Activated CD8-positive, alpha-beta memory T cell treated with anti-CD3 and anti-CD28 coated beads for 48 hours (primary cell): ENCODE results near the gene RCOR3.
"Not testable (repeated sequence)": the region's sequence is repeated elsewhere in the genome, so short reads cannot be mapped to it uniquely, and the experiment has no call there.

Experiments used
- DNase-seq, 3 experiments: peaks; one replicate each; pipeline ENCODE4 v3.0.0-alpha.2; 2020; ENCODE audit warnings: low read depth in 2 of 3, low spot score in 2 of 3

Gene RCOR3

DNA sequence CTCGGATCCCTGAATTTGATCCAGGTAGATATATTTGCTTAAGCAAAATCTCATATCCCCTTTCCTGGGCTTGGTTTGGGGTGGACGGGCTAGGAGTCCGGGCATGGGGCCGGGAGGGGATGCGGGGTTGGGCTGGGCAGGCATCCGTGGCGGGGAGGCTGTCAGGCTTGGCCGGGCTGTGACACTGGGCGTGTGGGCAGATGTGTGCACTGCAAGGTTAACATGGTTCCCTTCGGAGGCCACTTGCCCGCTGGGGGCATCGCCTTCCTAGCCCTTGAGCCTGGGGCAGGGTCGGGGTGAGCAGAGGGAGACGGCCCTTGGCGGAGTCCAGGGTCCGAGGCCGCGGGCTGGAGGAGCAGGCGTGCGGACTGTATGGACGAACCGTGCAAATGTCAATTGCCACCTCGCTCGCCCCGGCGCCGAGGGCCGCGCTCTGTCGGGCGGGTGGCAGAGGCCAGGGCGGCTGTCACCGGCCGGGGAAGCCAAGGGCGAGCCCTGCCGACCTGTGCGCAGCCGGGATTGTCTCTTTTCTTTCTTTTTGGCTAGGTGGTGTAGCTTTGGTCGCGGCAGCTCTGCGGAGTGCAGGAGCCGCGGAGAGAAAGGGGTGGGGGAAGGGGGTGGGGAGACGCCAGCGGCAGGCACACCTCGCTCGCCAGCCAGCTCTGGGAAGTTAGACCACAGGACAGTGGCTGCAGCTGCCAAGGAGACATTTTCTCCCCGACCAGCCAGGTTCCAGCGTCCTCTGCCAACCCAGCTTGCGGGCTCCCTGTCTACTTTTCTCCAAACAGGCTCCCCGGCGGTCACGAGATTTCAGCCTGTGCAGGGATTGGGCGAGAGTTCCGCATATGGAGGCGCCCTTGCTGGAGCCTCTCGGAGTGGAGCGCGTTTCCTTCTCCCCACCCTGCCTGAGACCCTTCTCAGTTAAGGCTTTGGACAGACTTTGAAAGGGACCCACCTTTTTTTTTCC, 1.3 kb downstream of the RCOR3 start:
- DNase-seq = peak; percentile 40 to 44 (median 42)

- DNase-seq = no peak
Measured at GRCh38 chr1:211261229-211261628, 2.1 kb downstream of the RCOR3 start.

DNA sequence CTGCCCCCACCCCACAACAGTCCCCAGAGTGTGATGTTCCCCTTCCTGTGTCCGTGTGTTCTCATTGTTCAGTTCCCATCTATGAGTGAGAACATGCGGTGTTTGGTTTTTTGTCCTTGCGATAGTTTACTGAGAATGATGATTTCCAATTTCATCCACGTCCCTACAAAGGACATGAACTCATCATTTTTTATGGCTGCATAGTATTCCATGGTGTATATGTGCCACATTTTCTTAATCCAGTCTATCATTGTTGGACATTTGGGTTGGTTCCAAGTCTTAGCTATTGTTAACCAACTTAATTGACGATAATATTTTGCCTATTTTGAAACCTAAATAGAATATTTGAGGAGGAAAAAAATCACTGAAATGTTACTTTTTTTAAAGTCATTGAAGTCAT, 3.9 kb downstream of the RCOR3 start:
- not testable (repeated sequence) for DNase-seq

DNA sequence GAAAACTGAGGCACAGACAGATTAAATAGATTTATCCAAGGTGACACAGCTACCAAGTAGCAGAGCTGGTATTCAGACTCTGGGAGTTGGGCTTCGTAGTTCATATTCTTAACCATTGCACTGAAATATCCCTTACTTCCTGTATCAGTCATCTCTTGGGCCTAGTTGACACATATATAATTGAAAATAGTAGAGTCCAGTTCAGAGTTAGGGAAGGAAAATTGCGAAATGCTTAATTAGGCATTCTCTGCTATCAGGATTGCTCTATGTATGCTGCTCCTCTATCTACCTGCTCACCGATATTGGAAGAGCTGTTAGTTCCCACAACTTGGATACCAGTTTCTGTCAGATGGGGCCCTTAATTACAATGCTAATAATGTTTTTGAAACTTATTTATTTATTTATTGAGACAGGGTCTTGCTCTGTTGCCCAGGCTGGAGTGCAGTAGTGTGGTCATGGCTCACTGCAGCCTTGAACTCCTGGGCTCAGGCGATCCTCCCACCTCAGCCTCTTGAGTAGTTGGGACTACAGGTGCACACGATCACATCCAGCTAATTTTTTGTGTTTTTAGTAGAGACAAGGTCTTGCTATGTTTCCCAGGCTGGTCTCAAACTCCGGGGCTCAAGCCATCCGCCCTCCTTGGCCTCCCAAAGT, 8.2 kb downstream of the RCOR3 start:
- DNase-seq = no peak

DNA sequence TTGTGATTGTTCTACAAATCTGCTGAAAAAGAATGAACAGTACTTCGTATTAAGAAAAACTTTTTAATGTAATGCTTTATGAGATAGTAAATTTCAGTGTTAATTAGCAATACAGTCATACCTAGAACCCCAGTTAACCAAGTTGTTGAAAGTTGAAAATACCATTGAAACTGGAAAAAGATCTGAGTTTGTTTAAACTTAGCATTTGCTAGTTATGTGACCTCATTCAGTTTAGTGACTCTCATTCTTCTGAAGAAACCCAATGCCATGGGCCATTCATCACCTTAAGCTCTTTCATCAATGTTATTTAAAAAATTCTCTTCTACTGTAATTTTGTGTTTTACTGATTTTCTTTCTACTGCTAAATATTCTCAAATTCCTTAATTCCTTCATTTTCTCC, 20.2 kb downstream of the RCOR3 start:
- no peak for DNase-seq

DNA sequence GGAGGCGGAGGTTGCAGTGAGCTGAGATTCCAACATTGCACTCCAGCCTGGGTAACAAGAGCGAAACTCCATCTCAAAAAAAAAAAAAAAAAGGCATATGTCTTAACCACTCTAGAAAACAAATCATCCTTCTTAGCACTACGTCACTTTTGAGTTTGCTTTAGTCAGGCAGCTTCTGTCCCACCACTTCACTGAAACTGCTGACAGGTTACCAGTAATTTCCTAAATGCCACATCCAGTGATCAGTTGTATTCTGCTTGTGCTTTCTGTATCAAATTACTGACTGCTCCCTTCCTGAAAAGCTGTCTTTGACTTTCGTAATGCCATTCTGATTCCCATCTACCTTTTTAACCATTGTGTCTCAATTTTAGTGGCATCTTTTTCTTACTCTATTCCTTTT, 21.7 kb downstream of the RCOR3 start:
- DNase-seq = no peak

- DNase-seq = no peak
Measured at GRCh38 chr1:211281320-211282022, 22.3 kb downstream of the RCOR3 start.

DNA sequence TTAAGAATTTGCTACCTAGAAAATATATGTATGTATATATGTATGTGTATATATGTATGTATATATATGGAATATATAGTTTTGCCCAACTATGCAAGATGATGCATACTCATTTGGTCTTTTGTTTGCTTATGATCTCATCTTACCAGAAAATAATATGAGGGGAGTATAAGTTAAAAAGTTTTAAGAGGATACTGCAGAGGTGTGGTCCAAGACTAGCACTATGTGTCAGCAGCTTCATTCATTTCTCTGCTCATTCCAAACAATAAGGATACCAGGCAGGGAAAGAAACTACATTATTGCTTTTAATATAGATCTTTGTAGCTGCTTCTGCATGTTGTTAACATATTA, 22.8 kb downstream of the RCOR3 start:
- DNase-seq = no peak

GRCh38 chr1:211285196-211285595, 26.0 kb downstream of the RCOR3 start:
- DNase-seq = no peak

DNA sequence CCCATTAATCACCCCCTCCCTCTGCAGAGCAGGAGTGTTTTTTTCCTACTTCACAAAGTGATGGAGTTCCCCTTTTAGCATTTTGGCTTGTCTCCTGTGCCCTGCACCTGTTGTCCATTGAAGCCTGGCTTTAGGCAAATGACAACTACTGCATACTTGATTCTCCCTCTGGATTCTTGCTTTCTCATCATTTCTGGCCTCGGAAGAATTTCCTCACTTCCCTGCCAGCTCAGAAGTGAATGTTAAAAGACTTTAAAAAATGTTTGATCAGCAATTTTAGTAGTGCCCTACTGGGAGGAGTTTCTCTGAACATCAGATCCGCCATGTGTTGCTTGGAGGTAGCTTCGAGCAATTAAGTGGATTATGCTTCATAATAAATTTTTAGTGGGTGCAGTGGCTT, 28.1 kb downstream of the RCOR3 start:
- no peak for DNase-seq

DNA sequence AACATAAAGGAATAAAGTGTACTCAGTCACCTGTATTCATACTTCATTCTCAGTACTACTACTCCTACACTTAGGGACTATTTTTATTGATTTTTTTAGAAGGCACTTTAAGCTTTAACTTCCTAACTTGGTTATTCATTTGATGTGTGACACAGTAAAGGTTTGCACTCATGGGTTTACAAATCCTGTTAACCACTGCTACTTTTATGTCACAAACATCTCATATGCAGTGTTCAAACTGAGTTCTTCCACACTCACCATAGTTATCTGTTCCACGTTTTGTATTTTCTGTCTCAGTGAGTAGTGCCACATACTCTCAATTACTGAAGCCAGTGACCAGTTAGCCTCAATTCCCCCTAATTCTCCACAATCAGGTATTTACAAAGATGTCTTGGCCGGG, 33.2 kb downstream of the RCOR3 start:
- DNase-seq = no peak

- DNase-seq = no peak
Measured at GRCh38 chr1:211296396-211296795, 37.2 kb downstream of the RCOR3 start.

DNA sequence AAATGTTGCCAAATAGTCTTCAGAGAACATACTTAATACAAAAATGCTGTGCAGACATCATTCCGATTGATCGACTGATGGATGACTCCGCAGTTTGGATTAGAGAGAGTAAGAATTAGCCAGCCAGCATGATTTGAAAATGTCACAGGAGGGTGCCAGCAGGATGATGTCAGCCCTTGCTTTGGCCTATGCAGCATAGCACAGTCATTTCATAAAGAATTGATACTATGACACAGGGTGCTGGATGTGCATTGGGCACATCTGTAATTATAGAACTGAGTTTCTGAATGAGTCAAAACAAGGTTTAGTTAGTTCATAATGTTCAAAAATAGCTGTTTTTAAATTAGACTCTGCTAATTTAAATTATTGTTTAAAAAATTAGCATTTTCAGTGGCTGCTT, 45.9 kb downstream of the RCOR3 start:
- DNase-seq = peak in 1 of 3 experiments; percentile 18

- DNase-seq = no peak
Measured at GRCh38 chr1:211309617-211310016, 50.5 kb downstream of the RCOR3 start.

DNA sequence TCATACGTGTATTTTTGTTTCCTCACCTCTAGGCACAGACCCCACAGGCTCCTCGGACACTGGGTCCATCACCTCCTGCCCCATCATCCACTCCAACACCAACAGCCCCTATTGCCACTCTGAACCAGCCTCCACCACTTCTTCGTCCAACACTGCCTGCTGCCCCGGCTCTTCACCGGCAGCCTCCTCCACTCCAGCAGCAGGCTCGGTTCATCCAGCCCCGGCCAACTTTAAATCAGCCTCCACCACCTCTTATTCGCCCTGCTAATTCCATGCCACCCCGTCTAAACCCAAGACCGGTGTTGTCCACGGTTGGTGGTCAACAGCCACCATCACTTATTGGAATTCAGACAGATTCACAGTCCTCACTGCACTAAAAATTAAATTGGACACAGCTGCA, 54.2 kb downstream of the RCOR3 start:
- no peak for DNase-seq

GRCh38 chr1:211318576-211319280, 59.6 kb downstream of the RCOR3 start:
- no peak for DNase-seq

DNA sequence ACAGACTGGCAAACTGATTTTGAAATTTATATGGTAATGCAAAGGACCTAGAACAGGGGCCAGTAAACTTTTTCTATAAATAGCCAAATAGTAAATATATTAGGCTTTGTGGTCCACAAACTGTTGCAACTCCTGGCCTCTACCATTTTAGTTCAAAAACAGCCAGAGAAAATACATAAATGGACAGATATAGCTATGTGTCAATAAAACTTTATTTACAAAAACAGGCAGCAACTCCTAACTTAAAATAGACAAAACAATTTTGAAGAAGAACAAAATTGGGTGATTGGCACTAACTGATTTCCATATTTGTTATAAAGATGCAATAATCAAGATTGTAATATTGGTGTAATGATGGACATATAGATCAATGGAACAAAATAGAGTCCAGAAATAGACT, 60.7 kb downstream of the RCOR3 start:
- DNase-seq = no peak

DNA sequence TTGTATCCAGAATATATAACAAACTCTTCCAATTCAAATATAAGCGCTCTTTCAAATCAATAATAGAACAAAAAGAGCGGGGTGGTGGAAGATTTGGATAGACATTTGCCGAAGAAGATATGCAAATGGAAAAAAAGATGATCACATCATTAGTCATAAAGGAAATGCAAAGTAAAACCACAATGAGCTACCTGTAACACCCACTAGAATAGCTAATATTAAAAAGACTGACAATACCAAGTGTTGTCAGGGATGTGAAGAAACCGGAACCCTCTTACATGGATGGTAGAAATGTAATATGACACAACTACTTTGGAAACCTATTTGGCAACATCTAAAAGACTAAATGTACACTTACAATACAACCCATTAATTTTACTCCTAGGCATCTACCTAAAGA, 61.8 kb downstream of the RCOR3 start:
- DNase-seq = no peak

DNA sequence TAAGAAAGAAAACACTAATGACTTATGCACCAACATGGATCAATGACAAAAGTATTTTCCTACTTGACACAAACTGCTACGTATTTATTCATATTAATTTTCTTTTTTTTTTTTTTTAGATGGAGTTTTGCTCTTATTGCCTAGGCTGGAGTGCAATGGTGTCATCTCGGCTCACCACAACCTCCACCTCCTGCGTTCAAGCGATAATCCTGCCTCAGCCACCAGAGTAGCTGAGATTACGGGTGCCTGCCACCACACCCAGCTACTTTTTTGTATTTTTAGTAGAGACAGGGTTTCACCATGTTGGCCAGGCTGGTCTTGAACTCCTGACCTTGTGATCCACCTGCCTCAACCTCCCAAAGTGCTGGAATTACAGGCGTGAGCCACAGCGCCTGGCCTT, 62.5 kb downstream of the RCOR3 start:
- DNase-seq = not testable (repeated sequence)

DNA sequence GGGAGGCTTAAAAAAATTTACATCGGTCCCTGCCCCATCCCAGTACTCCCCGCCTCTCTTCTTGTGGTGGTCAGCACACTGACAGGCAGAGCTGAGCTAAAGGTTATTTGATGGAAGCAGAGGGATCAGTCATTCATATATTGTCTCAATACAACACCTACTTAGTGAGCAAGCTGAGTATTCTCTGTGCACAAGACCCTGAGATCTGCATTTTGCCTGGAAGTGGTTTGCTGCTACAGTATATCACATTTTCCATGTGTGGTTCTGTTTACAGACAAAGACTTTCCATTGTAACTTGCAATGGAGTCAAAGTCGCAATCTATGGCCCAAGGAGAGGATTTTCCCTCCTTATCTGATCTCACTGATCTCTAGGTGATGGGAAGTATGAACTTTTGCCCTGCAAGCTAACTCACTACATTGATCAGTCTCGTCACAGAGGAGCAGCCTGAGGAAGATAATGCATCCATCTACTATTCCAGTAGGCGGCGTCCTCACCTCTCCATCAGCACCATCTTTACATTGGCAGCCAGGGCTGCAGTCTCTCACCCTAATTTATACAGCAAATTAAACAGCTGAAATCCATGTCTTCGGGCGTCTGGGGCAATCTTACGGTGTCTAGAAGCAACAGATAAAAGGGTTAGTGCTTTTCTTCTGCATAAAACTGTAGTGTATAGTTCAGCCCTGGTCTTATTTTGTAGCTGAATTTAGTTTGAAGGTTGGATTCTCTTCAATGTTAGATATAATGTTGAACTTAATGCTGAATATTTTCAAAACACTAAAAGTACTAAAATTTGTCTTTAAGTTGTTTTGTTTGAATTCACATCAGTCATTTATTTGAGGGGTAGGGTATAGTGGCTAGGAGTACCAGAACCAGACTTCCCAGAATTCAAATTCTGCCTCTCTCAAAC, 64.2 kb downstream of the RCOR3 start:
- DNase-seq = no peak
